ENCODE measurements around the gene PRSS21.

The PRSS21 gene

DNA sequence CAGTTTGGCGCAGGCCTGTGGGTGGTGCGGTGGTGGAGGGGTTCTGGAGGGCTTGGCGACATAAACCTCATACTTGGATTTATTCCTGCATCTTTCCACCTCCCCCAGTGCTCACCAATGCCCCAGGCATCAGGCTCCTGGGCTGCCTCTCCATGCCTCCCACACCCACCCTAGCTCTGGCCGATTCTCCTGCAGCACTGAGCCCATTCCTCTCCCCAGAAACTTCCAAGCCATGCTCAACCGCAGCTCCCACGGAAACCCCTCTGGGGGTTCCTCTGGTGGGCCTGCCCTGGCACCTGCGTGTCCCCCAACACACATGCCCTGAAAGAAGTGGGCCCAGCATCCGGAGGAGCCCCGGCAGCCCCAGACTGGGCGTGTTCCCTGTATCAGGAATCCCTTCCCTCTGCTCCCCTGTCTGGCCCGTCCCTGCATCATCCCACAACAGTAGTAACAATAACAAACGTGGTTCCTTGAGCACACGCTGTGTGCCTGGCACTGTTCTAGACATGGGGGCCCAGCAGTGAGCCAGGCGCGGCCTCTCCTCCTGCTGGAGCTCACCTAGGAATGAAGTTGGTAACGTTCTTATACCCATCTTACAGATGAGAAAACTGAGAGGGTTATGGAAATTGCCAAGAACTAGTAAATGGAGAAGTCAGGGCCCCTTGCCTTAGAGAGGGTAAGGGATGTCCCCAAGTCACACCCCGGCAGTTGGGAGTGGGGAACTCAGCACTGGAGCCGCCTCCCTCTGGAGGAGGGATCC, 2.3 kb downstream of the PRSS21 start:
- no peak for TF ChIP-seq ZFX (IDR thresholded peaks at IDR 0.05)
- TF ChIP-seq, protein P1, sequence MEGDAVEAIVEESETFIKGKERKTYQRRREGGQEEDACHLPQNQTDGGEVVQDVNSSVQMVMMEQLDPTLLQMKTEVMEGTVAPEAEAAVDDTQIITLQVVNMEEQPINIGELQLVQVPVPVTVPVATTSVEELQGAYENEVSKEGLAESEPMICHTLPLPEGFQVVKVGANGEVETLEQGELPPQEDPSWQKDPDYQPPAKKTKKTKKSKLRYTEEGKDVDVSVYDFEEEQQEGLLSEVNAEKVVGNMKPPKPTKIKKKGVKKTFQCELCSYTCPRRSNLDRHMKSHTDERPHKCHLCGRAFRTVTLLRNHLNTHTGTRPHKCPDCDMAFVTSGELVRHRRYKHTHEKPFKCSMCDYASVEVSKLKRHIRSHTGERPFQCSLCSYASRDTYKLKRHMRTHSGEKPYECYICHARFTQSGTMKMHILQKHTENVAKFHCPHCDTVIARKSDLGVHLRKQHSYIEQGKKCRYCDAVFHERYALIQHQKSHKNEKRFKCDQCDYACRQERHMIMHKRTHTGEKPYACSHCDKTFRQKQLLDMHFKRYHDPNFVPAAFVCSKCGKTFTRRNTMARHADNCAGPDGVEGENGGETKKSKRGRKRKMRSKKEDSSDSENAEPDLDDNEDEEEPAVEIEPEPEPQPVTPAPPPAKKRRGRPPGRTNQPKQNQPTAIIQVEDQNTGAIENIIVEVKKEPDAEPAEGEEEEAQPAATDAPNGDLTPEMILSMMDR (conservative IDR thresholded peaks at IDR 0.05), result no peak
- H3K27ac ChIP-seq, result no peak overlapping the region

DNA sequence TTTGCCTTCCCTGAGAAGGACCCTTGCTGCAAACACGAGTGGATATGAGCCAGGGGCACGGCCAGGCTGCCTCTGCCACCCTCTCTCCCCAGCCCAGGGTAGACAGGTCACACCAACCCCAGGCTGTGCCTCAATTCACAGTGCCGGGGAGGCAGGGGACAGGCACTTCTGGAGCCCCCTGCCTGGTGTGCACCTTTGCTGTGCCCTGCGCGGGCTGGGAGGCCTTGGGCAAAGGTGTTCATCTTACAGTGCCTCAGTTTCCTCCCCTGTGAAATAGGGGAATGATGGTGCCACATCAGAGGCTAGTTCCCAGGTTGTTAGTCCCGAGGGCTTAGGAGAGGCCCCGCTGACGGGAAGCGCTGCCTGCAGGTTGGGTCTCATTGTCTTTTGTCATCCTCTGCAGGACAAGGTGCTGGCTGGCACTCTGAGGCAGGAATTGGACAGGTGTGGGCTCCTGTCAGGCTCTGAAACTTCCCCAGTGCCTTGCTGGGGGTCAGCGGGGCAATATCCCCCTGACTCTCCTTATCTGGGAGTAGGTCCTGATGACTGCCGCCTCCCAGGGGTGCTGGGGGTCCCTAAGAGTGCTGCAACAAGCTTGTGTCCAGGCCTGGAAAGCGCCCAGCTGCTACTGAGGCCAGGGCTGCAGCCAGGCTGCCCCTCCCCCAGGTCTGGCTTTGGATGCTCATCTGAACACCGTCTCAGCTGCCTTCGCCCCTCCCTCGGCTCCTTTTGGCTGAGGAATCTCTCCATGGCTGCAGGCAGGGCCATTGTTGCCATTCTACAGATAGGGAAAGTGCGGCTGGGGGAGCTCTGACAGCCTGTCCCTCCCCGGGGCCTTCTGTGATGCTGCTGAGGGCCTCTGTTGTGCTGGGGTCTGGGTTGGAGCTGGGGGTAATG, 3.1 kb downstream of the PRSS21 start:
- H3K27ac ChIP-seq, result no peak overlapping the region
- TF ChIP-seq, protein P1 (conservative IDR thresholded peaks at IDR 0.05), result no peak
- TF ChIP-seq ZFX (IDR thresholded peaks at IDR 0.05), result no peak

DNA sequence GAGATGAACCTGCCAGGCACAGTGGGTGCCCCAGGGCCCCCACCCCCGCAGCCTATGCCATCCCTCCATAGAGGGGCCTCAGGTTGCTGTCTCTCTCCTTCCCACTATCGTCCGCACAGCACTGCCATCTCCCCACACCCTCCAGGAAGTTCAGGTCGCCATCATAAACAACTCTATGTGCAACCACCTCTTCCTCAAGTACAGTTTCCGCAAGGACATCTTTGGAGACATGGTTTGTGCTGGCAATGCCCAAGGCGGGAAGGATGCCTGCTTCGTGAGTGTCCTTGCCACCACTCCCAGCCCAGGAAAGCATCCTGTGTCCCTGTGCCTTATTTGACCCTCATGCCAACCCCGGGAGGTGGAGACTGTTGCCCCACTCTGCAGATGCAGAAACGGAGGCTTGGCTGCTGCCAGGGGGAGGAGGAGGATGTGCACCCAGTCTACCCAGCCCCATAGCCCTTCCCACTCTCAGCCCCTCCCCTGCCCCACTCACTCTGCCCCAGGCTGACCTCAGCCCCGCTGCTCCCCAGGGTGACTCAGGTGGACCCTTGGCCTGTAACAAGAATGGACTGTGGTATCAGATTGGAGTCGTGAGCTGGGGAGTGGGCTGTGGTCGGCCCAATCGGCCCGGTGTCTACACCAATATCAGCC, 3.9 kb downstream of the PRSS21 start:
- no peak for TF ChIP-seq ZFX (IDR thresholded peaks at IDR 0.05)
- TF ChIP-seq, protein P1 (conservative IDR thresholded peaks at IDR 0.05), result no peak
- no peak overlapping the region for H3K27ac ChIP-seq

DNA sequence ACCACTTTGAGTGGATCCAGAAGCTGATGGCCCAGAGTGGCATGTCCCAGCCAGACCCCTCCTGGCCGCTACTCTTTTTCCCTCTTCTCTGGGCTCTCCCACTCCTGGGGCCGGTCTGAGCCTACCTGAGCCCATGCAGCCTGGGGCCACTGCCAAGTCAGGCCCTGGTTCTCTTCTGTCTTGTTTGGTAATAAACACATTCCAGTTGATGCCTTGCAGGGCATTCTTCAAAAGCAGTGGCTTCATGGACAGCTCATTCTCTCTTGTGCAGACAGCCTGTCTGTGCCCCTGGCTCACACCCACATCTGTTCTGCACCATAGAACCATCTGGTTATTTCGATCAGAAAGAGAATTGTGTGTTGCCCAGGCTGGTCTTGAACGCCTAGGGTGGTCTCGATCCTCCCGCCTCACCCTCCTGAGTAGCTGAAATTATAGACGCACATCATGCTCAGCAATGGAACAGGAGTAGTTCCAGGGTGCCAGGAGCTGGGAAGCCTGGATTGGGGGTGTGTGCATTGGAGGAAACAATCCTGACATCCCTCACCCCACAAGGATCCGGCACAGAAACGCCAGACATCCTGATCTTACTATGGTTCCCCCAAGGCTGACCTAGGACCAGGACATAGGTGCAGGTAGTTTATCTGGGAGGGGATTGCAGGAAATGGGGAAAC, 4.6 kb downstream of the PRSS21 start:
- TF ChIP-seq, protein P1 (conservative IDR thresholded peaks at IDR 0.05), result no peak
- no peak for TF ChIP-seq ZFX (IDR thresholded peaks at IDR 0.05)
- H3K27ac ChIP-seq, result no peak overlapping the region

DNA sequence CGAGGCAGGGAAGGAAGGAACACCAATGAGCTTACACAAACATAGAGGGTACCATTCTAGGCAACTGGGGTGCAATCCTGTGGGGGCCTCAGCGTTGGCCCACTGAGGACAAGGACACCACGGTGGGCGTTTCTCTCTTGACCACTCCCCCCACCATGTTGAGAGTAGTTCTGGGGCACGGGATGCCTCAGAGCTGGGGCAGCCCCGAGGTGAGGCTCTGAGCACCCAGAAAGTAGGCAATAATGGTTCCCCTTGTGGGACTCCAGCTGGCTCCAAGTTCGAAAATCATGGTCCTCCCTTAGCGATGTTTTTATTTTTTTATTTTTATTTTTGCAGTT, 5.1 kb downstream of the PRSS21 start:
- H3K27ac ChIP-seq, result no peak overlapping the region
- TF ChIP-seq ZFX (IDR thresholded peaks at IDR 0.05), result no peak
- TF ChIP-seq, protein P1 (conservative IDR thresholded peaks at IDR 0.05), result no peak

DNA sequence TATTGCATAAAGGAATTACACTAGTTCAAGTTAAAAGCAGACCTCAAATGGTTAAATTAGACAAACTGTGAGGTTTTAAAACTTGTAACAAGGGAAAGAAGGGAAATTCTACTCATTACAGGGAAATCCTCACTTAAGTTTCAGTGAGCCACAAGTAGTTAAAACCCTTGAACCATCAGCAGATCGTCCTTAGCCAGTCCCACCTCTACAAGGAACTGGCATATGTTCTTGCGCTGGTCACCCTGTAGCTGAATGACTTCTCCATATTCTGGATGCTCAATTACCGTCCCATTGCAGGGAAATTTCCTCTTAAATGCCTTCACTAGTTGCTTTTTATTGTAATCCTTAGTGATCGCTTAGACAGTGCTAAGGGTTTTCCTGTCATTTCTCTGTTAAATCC, 5.5 kb downstream of the PRSS21 start:
- TF ChIP-seq ZFX (IDR thresholded peaks at IDR 0.05), result no peak
- TF ChIP-seq, protein P1 (conservative IDR thresholded peaks at IDR 0.05), result no peak
- no peak overlapping the region for H3K27ac ChIP-seq
